Lung (tissue), 12 donors: Measurements from ENCODE around the gene FAM131A. TPM values are rescaled to one million over a fixed set of nuclear protein-coding genes. Genes with fewer than 3 reads are reported as not detected.
A peak's percentile ranks its signal among the peaks of the same experiment; 100 is the strongest.

ENCODE experiments used
- ATAC-seq: fragments of 200-7000 bp; cut with Tn5 transposase; one replicate; pipeline ENCODE4 v1.9.1; 2020; ENCODE audit warnings: moderate number of reproducible peaks; ENCODE audit not compliant: insufficient read depth, low FRiP score
- DNase-seq, 3 donors: peaks; one replicate each; pipeline ENCODE4 v3.0.0-alpha.2; 2013 to 2017
- H3K27ac ChIP-seq, 2 donors: one replicate each; pipeline ENCODE4 v1.5.1; 2013; ENCODE audit warnings: mild to moderate bottlenecking in 2 of 2, moderate library complexity in 2 of 2, control low read depth in 1 of 2, inconsistent platforms in 1 of 2, low read depth in 1 of 2, low read length in 1 of 2
- H3K27me3 ChIP-seq, 3 donors: one replicate each; pipeline ENCODE4 v1.5.1; 2013; ENCODE audit warnings: low read length in 2 of 3; ENCODE audit not compliant: control insufficient read depth in 3 of 3, insufficient read depth in 3 of 3
- H3K36me3 ChIP-seq, 4 donors: one replicate each; pipeline ENCODE4 v1.5.1; 2013; ENCODE audit warnings: low read length in 4 of 4, mild to moderate bottlenecking in 1 of 4, moderate library complexity in 1 of 4; ENCODE audit not compliant: control insufficient read depth in 4 of 4, insufficient read depth in 4 of 4
- H3K4me1 ChIP-seq, 5 donors: one replicate each; pipeline ENCODE4 v1.5.1; 2013; ENCODE audit warnings: low read length in 5 of 5, mild to moderate bottlenecking in 2 of 5, moderate library complexity in 1 of 5; ENCODE audit not compliant: control insufficient read depth in 5 of 5, insufficient read depth in 5 of 5
- H3K4me3 ChIP-seq: one replicate; pipeline ENCODE4 v1.5.1; 2013; ENCODE audit warnings: mild to moderate bottlenecking, control low read depth, moderate library complexity
- H3K9ac ChIP-seq, 2 donors: one replicate each; pipeline ENCODE4 v1.5.1; 2013; ENCODE audit warnings: low read length in 2 of 2, control low read depth in 1 of 2; ENCODE audit not compliant: insufficient read depth in 1 of 2
- H3K9me3 ChIP-seq, 4 donors: one replicate each; pipeline ENCODE4 v1.5.1; 2013; ENCODE audit warnings: low read length in 3 of 4, mild to moderate bottlenecking in 1 of 4, moderate library complexity in 1 of 4; ENCODE audit not compliant: control insufficient read depth in 4 of 4, insufficient read depth in 3 of 4
- CTCF ChIP-seq: IDR thresholded peaks from 2 replicates; pipeline ENCODE4 v1.5.1; 2012; ENCODE audit warnings: mild to moderate bottlenecking; ENCODE audit errors: control extremely low read depth, extremely low read depth
- WGBS, 2 donors: extraction: QIAGEN DNeasy Blood & Tissue Kit; methylation state at CpG; one replicate each; pipeline ENCODE4 v1.1.7; 2013; 5-methylcytosine and 5-hydroxymethylcytosine counted together
- polyA plus RNA-seq, 2 donors: library from polyadenylated mRNA; stranded (reverse); fragments of 200-250 nt; gene quantifications; one replicate each; pipeline ENCODE4 v1.2.1, GENCODE V29; 2013
- total RNA-seq, 2 donors: library from RNA; depleted of rRNA in 1 of 2; stranded (reverse); fragments of >200 nt in 1 of 2; gene quantifications; one replicate each; pipeline ENCODE4 v1.2.1, GENCODE V29; 2014 to 2021
- donor health status: control.
- donor health status: control.
- donor health status: Bipolar disorder and iron deficiency.
- donor health status: healthy.
- donor health status: DM: yes; HTN: yes; CAD: no.

The FAM131A gene
- total and polyA plus RNA-seq, 4 donors: 12.9 to 21.4 (median 15.7) TPM

- no peak overlapping the region for H3K9ac ChIP-seq
- no peak overlapping the region for H3K4me3 ChIP-seq
- H3K27ac ChIP-seq: no peak overlapping the region
- 81 to 94% methylated on average over 3 of the region's 3 CpGs for WGBS, 2 donors
- no peak for TF ChIP-seq CTCF
- DNase-seq (no peak), ATAC-seq (no peak)
- peaks cover 27 to 43% (median 31%) of the 10 kb centered on the region in 4 donors for H3K36me3 ChIP-seq
- H3K4me1 ChIP-seq: peaks cover 0 to 7% (median 4%) of the 10 kb centered on the region in 5 donors
- H3K9me3 ChIP-seq: no peaks in the 10 kb centered on the region
- H3K27me3 ChIP-seq: no peaks in the 10 kb centered on the region
Measured at GRCh38 chr3:184300378-184300720, 37.1 kb upstream of the FAM131A start.

GRCh38 chr3:184305577-184305976 lies 31.8 kb upstream of the FAM131A start:
- peaks cover 49 to 65% (median 61%) of the 10 kb centered on the region in 4 donors for H3K36me3 ChIP-seq
- H3K27ac ChIP-seq: no peak overlapping the region
- ATAC-seq: no peak
- WGBS, 2 donors: 44 to 71% methylated on average over 1 of the region's 1 CpG
- H3K4me1 ChIP-seq: no peaks in the 10 kb centered on the region
- no peak for TF ChIP-seq CTCF
- H3K4me3 ChIP-seq: no peak overlapping the region
- peak in 1 of 3 donors; percentile 3 for DNase-seq
- H3K9me3 ChIP-seq: no peaks in the 10 kb centered on the region
- no peaks in the 10 kb centered on the region for H3K27me3 ChIP-seq
- H3K9ac ChIP-seq: no peak overlapping the region

GRCh38 chr3:184306341-184306972 lies 30.9 kb upstream of the FAM131A start:
- DNase-seq (no peak), ATAC-seq (no peak)
- no peak overlapping the region for H3K27ac ChIP-seq
- H3K4me3 ChIP-seq: no peak overlapping the region
- H3K9ac ChIP-seq: no peak overlapping the region
- H3K36me3 ChIP-seq: peaks cover 49 to 60% (median 55%) of the 10 kb centered on the region in 4 donors
- H3K9me3 ChIP-seq: no peaks in the 10 kb centered on the region
- no peaks in the 10 kb centered on the region for H3K27me3 ChIP-seq
- WGBS, 2 donors: 95 to 97% methylated on average over 4 of the region's 4 CpGs
- H3K4me1 ChIP-seq: no peaks in the 10 kb centered on the region
- no peak for TF ChIP-seq CTCF

GRCh38 chr3:184307915-184308314 lies 29.5 kb upstream of the FAM131A start:
- Histone ChIP-seq H3K27me3 (no peaks in the 10 kb centered on the region), H3K27ac (no peak overlapping the region), H3K4me1 (no peaks in the 10 kb centered on the region), H3K4me3 (no peak overlapping the region), H3K9me3 (no peaks in the 10 kb centered on the region), H3K9ac (no peak overlapping the region), H3K36me3 (peaks cover 39 to 47% (median 45%) of the 10 kb centered on the region in 4 donors)
- ATAC-seq: no peak
- TF ChIP-seq CTCF: no peak
- no peak for DNase-seq
- 95 to 96% methylated on average over 9 of the region's 9 CpGs for WGBS, 2 donors
